Measurements from ENCODE around the gene MSI2. TPM values are rescaled to one million over a fixed set of nuclear protein-coding genes. Genes with fewer than 3 reads are reported as not detected.

The MSI2 gene
- total RNA-seq, 1 donor from 2014 or later, result 67.9 TPM

GRCh38 chr17:57324631-57325030 lies 68.3 kb downstream of the MSI2 start:
- H3K36me3 Mint-ChIP-seq (ENCODE audit: low read depth, unreplicated experiment), result peaks cover 18% of the 10 kb centered on the region
- Histone ChIP-seq H4K20me1 (ENCODE audit: insufficient read depth, low read length) (peaks cover 76% of the 10 kb centered on the region), H3K36me3 (ENCODE audit: insufficient read depth, low read length) (no peaks in the 10 kb centered on the region), H3K4me3 (ENCODE audit: insufficient read depth, low read depth, low read length) (no peak overlapping the region), H3K4me2 (ENCODE audit: low read length) (no peak overlapping the region), H3K9ac (ENCODE audit: low read length) (no peak overlapping the region), H3K9me3 (ENCODE audit: insufficient read depth, low read depth, low read length) (no peaks in the 10 kb centered on the region), H3K27ac (ENCODE audit: low read depth, low read length) (no peak overlapping the region), H2AFZ (ENCODE audit: low read depth, low read length) (no peak overlapping the region), H3K79me2 (ENCODE audit: insufficient read depth, low read length) (peaks cover 6% of the 10 kb centered on the region), H3K4me1 (ENCODE audit: insufficient read depth, low read length) (no peaks in the 10 kb centered on the region), H3K27me3 (ENCODE audit: insufficient read depth, low read length) (no peaks in the 10 kb centered on the region)
- no peak overlapping the region for H3K27ac Mint-ChIP-seq (ENCODE audit: unreplicated experiment)
- FAIRE-seq (no peak), DNase-seq (ENCODE audit: low read depth) (no peak)
- no peaks in the 10 kb centered on the region for H3K27me3 Mint-ChIP-seq (ENCODE audit: low read depth, unreplicated experiment)
- no peak for TF ChIP-seq CTCF (IDR thresholded peaks at IDR 0.05; ENCODE audit: insufficient read depth, low read depth, low read length)
- no peak for TF ChIP-seq EZH2 (IDR thresholded peaks at IDR 0.05; ENCODE audit: insufficient read depth, low read length)
- no peaks in the 10 kb centered on the region for H3K9me3 Mint-ChIP-seq (ENCODE audit: unreplicated experiment)
- H3K4me1 Mint-ChIP-seq (ENCODE audit: low read depth, unreplicated experiment), result peaks cover 5% of the 10 kb centered on the region
- no peak overlapping the region for H3K4me3 Mint-ChIP-seq (ENCODE audit: unreplicated experiment)

- DNase-seq (ENCODE audit: low read depth), result no peak
- H3K27ac Mint-ChIP-seq (ENCODE audit: unreplicated experiment), result no peak overlapping the region
- no peaks in the 10 kb centered on the region for H3K27me3 Mint-ChIP-seq (ENCODE audit: low read depth, unreplicated experiment)
- Histone ChIP-seq H4K20me1 (ENCODE audit: insufficient read depth, low read length) (peaks cover 72% of the 10 kb centered on the region), H3K36me3 (ENCODE audit: insufficient read depth, low read length) (no peaks in the 10 kb centered on the region), H3K4me1 (ENCODE audit: insufficient read depth, low read length) (no peaks in the 10 kb centered on the region), H3K27me3 (ENCODE audit: insufficient read depth, low read length) (no peaks in the 10 kb centered on the region), H3K4me2 (ENCODE audit: low read length) (no peak overlapping the region), H3K9ac (ENCODE audit: low read length) (no peak overlapping the region), H3K9me3 (ENCODE audit: insufficient read depth, low read depth, low read length) (no peaks in the 10 kb centered on the region), H2AFZ (ENCODE audit: low read depth, low read length) (no peak overlapping the region), H3K79me2 (ENCODE audit: insufficient read depth, low read length) (peaks cover 12% of the 10 kb centered on the region), H3K27ac (ENCODE audit: low read depth, low read length) (no peak overlapping the region), H3K4me3 (ENCODE audit: insufficient read depth, low read depth, low read length) (no peak overlapping the region)
- no peak overlapping the region for H3K4me3 Mint-ChIP-seq (ENCODE audit: unreplicated experiment)
- H3K9me3 Mint-ChIP-seq (ENCODE audit: unreplicated experiment), result no peaks in the 10 kb centered on the region
- no peak for TF ChIP-seq CTCF (IDR thresholded peaks at IDR 0.05; ENCODE audit: insufficient read depth, low read depth, low read length)
- TF ChIP-seq EZH2 (IDR thresholded peaks at IDR 0.05; ENCODE audit: insufficient read depth, low read length), result no peak
- H3K36me3 Mint-ChIP-seq (ENCODE audit: low read depth, unreplicated experiment), result peaks cover 17% of the 10 kb centered on the region
- H3K4me1 Mint-ChIP-seq (ENCODE audit: low read depth, unreplicated experiment), result peaks cover 5% of the 10 kb centered on the region
- FAIRE-seq, result no peak
These were observed 70.0 kb downstream of the MSI2 start for GRCh38 chr17:57326336-57326735.

GRCh38 chr17:57326764-57327163 lies 70.4 kb downstream of the MSI2 start:
- Histone ChIP-seq H3K4me1 (ENCODE audit: insufficient read depth, low read length) (no peaks in the 10 kb centered on the region), H3K9me3 (ENCODE audit: insufficient read depth, low read depth, low read length) (no peaks in the 10 kb centered on the region), H3K27ac (ENCODE audit: low read depth, low read length) (no peak overlapping the region), H3K36me3 (ENCODE audit: insufficient read depth, low read length) (no peaks in the 10 kb centered on the region), H3K79me2 (ENCODE audit: insufficient read depth, low read length) (peaks cover 14% of the 10 kb centered on the region), H4K20me1 (ENCODE audit: insufficient read depth, low read length) (peaks cover 74% of the 10 kb centered on the region), H3K4me2 (ENCODE audit: low read length) (no peak overlapping the region), H3K9ac (ENCODE audit: low read length) (no peak overlapping the region), H2AFZ (ENCODE audit: low read depth, low read length) (no peak overlapping the region), H3K27me3 (ENCODE audit: insufficient read depth, low read length) (no peaks in the 10 kb centered on the region), H3K4me3 (ENCODE audit: insufficient read depth, low read depth, low read length) (no peak overlapping the region)
- Mint-ChIP-seq H3K4me3 (ENCODE audit: unreplicated experiment) (no peak overlapping the region), H3K27ac (ENCODE audit: unreplicated experiment) (no peak overlapping the region), H3K9me3 (ENCODE audit: unreplicated experiment) (no peaks in the 10 kb centered on the region), H3K36me3 (ENCODE audit: low read depth, unreplicated experiment) (peaks cover 17% of the 10 kb centered on the region), H3K27me3 (ENCODE audit: low read depth, unreplicated experiment) (no peaks in the 10 kb centered on the region), H3K4me1 (ENCODE audit: low read depth, unreplicated experiment) (peaks cover 5% of the 10 kb centered on the region)
- no peak for DNase-seq (ENCODE audit: low read depth)
- TF ChIP-seq CTCF (IDR thresholded peaks at IDR 0.05; ENCODE audit: insufficient read depth, low read depth, low read length) (no peak), EZH2 (IDR thresholded peaks at IDR 0.05; ENCODE audit: insufficient read depth, low read length) (no peak)
- FAIRE-seq, result no peak
